22Rv1 (cell line): ENCODE results near the gene GMPPA.

Experiments used
- CTCF ChIP-seq: fragments of 450-650 bp; IDR thresholded peaks from 2 replicates; pipeline ENCODE4 v1.5.1; 2017; ENCODE audit warnings: mild to moderate bottlenecking
- ZFX ChIP-seq: fragments of 450-650 bp; IDR thresholded peaks from 2 replicates; pipeline ENCODE4 v1.6.1; 2017; ENCODE audit warnings: antibody characterized with exemption, borderline replicate concordance

- no peak for TF ChIP-seq CTCF
- TF ChIP-seq ZFX = no peak
These were observed 12.2 kb upstream of the GMPPA start for GRCh38 chr2:219486380-219486959.
